ENCODE results near the gene LRP1. TPM values are rescaled to one million over a fixed set of nuclear protein-coding genes. Genes with fewer than 3 reads are reported as not detected.

The LRP1 gene
- total RNA-seq, 1 donor from 2014 or later: 261 TPM

- Histone ChIP-seq H3K9me3 (no peaks in the 10 kb centered on the region), H3K36me3 (peaks cover 27% of the 10 kb centered on the region), H3K4me3 (no peak overlapping the region), H3K4me1 (peaks cover 76% of the 10 kb centered on the region), H3K27ac (peak overlapping the region; percentile 77), H3K27me3 (no peaks in the 10 kb centered on the region)
- DNase-seq: no peak
- ATAC-seq: peak; percentile 69
- intact Hi-C loops (cut with DNase I): no loop called here
- no peak for TF ChIP-seq CTCF (IDR thresholded peaks at IDR 0.05)
Observed at GRCh38 chr12:57149245-57149900, 21.1 kb downstream of the LRP1 start.

DNA sequence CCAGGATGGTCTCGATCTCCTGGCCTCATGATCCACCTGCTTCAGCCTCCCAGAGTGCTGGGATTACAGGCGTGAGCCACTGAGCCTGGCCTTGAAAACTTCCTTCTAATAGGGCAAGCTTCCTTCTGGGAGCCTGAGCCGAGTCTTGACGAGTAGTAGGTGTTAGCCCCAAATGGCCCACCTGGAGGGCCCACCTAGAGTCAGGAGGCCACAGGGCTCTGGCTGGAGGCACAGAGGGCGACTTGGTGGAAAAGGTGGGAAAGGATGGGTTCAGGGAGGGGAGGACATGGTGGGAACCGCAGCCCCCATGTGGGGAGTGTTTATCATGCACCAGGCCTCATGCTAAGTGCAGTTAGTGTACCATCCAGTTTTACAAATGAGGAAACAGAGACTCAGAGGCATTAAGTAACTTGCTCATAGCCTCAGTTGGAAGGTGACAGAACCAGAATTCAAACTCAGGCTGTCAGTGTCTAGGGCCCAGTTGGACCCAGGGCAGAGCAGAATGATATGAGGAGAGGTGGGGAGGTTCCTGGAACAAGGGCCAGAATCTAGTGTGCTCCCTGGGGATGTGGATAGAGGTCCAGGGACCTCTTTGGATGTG lies 22.2 kb downstream of the LRP1 start:
- peak overlapping the region; percentile 77 for H3K27ac ChIP-seq
- intact Hi-C loops (cut with DNase I): no loop called here
- H3K9me3 ChIP-seq: no peaks in the 10 kb centered on the region
- no peak overlapping the region for H3K4me3 ChIP-seq
- DNase-seq: no peak
- ATAC-seq: no peak
- H3K36me3 ChIP-seq: peaks cover 27% of the 10 kb centered on the region
- no peaks in the 10 kb centered on the region for H3K27me3 ChIP-seq
- H3K4me1 ChIP-seq: peaks cover 72% of the 10 kb centered on the region
- no peak for TF ChIP-seq CTCF (IDR thresholded peaks at IDR 0.05)

- Histone ChIP-seq H3K4me1 (peaks cover 71% of the 10 kb centered on the region), H3K9me3 (no peaks in the 10 kb centered on the region), H3K27me3 (no peaks in the 10 kb centered on the region), H3K27ac (peak overlapping the region; percentile 78), H3K36me3 (peaks cover 31% of the 10 kb centered on the region), H3K4me3 (no peak overlapping the region)
- ATAC-seq (no peak), DNase-seq (no peak)
- intact Hi-C loops (cut with DNase I): no loop called here
- no peak for TF ChIP-seq CTCF (IDR thresholded peaks at IDR 0.05)
Observed at GRCh38 chr12:57151741-57152630, 23.7 kb downstream of the LRP1 start.

GRCh38 chr12:57152639-57153038 lies 24.4 kb downstream of the LRP1 start:
- ATAC-seq: peak; percentile 16
- Histone ChIP-seq H3K27me3 (no peaks in the 10 kb centered on the region), H3K9me3 (no peaks in the 10 kb centered on the region), H3K4me3 (no peak overlapping the region), H3K27ac (peak overlapping the region; percentile 78), H3K4me1 (peaks cover 74% of the 10 kb centered on the region), H3K36me3 (peaks cover 36% of the 10 kb centered on the region)
- no peak for TF ChIP-seq CTCF (IDR thresholded peaks at IDR 0.05)
- no peak for DNase-seq
- intact Hi-C loops (cut with DNase I): no loop called here

GRCh38 chr12:57153415-57153997 lies 25.2 kb downstream of the LRP1 start:
- Histone ChIP-seq H3K4me1 (peaks cover 66% of the 10 kb centered on the region), H3K9me3 (no peaks in the 10 kb centered on the region), H3K27ac (peak overlapping the region; percentile 78), H3K27me3 (no peaks in the 10 kb centered on the region), H3K36me3 (peaks cover 42% of the 10 kb centered on the region), H3K4me3 (no peak overlapping the region)
- ATAC-seq: peak; percentile 31
- intact Hi-C loops (cut with DNase I): no loop called here
- no peak for TF ChIP-seq CTCF (IDR thresholded peaks at IDR 0.05)
- DNase-seq: no peak

Data from upper lobe of right lung (tissue), 1 donor.